Mucosa of descending colon (tissue), 3 donors: ENCODE results near the gene TBX15. TPM values are rescaled to one million over a fixed set of nuclear protein-coding genes. Genes with fewer than 3 reads are reported as not detected.

ENCODE experiments used
- ATAC-seq: fragments of 200-7000 bp; cut with Tn5 transposase; one replicate; pipeline ENCODE4 v1.9.1; 2020; ENCODE audit warnings: mild to moderate bottlenecking, moderate library complexity
- DNase-seq, 3 donors: peaks; one replicate each; pipeline ENCODE4 v3.0.0-alpha.2; 2020
- H3K36me3 ChIP-seq: fragments of 200-600 bp; one replicate; pipeline ENCODE4 v1.8.0; 2021; ENCODE audit warnings: low read depth, mild to moderate bottlenecking
- H3K4me1 ChIP-seq: fragments of 200-600 bp; one replicate; pipeline ENCODE4 v1.8.0; 2021; ENCODE audit warnings: low read depth, mild to moderate bottlenecking
- H3K4me3 ChIP-seq: fragments of 200-600 bp; one replicate; pipeline ENCODE4 v1.8.0; 2021; ENCODE audit warnings: mild to moderate bottlenecking
- H3K9me3 ChIP-seq: fragments of 200-600 bp; one replicate; pipeline ENCODE4 v1.8.0; 2021; ENCODE audit warnings: mild to moderate bottlenecking
- CTCF ChIP-seq: fragments of 200-600 bp; IDR thresholded peaks from one replicate; pipeline ENCODE4 v1.8.0; 2022; ENCODE audit warnings: antibody characterized with exemption, mild to moderate bottlenecking
- intact Hi-C, 2 donors: fragments of 100-400 bp; cut with DNase I in 1 of 2; cut with micrococcal nuclease in 1 of 2; formaldehyde crosslinking; loops; one replicate each; pipeline versions ENCODE4 v1.11.0 to v1.11.1; 2022; cut with DNase I, micrococcal nuclease
- long read RNA-seq, 2 donors: library from polyadenylated mRNA; unstranded; transcript quantifications; one replicate each; pipeline ENCODE4 v2.0.0, GENCODE V29; 2019 to 2021
- total RNA-seq, 3 donors: library from RNA; stranded (reverse); fragmentation: NEBNext Ultra II Directional in 2 of 3; extraction: Animal tissue kit (Norgen Biotek cat#: 25700) in 2 of 3; gene quantifications; one replicate each; pipeline versions ENCODE4 v1.2.1 to v1.2.4, GENCODE V29; 2021 to 2023
- donor health status: DM: no; HTN: no; CAD: no; lungs with moderate emphysema.
- donor health status: DM: no; HTN: no; CAD: no.
- donor health status: DM: no; HTN: yes; CAD: no.

The TBX15 gene
- not detected for total RNA-seq
- long read RNA-seq, donor 1: 0 reads
- long read RNA-seq, donor 2: 0 reads

GRCh38 chr1:118988186-118989005 lies at the start of gene TBX15:
TBX15 (minus strand) TSS chr1:118988343; CDS start chr1:118987795, 548 bp downstream.
- H3K9me3 ChIP-seq: no peaks in the 10 kb centered on the region
- no peaks in the 10 kb centered on the region for H3K36me3 ChIP-seq
- no peak for TF ChIP-seq CTCF
- intact Hi-C loops: no loop called here
- DNase-seq (no peak), ATAC-seq (no peak)
- peaks cover 22% of the 10 kb centered on the region for H3K4me1 ChIP-seq
- H3K4me3 ChIP-seq: no peak within 1 kb of the TSS

GRCh38 chr1:119034359-119034758 lies 46.2 kb upstream of the TBX15 start:
- intact Hi-C loops: no loop called here
- H3K36me3 ChIP-seq: no peaks in the 10 kb centered on the region
- ATAC-seq (no peak), DNase-seq (no peak)
- no peak for TF ChIP-seq CTCF
- H3K4me3 ChIP-seq: no peak overlapping the region
- H3K4me1 ChIP-seq: no peaks in the 10 kb centered on the region
- no peaks in the 10 kb centered on the region for H3K9me3 ChIP-seq

GRCh38 chr1:119032986-119033385 lies 44.8 kb upstream of the TBX15 start:
- Histone ChIP-seq H3K4me3 (no peak overlapping the region), H3K9me3 (no peaks in the 10 kb centered on the region), H3K36me3 (no peaks in the 10 kb centered on the region), H3K4me1 (no peaks in the 10 kb centered on the region)
- DNase-seq: no peak
- ATAC-seq: no peak
- intact Hi-C loops: no loop called here
- no peak for TF ChIP-seq CTCF

- ATAC-seq: peak; percentile 77
- intact Hi-C loops: no loop called here
- Histone ChIP-seq H3K4me1 (no peaks in the 10 kb centered on the region), H3K9me3 (no peaks in the 10 kb centered on the region), H3K4me3 (no peak overlapping the region), H3K36me3 (no peaks in the 10 kb centered on the region)
- no peak for TF ChIP-seq CTCF
- DNase-seq: no peak
Observed at GRCh38 chr1:119027759-119028158, 39.6 kb upstream of the TBX15 start.

GRCh38 chr1:119026956-119027355 lies 38.8 kb upstream of the TBX15 start:
- Histone ChIP-seq H3K4me1 (no peaks in the 10 kb centered on the region), H3K9me3 (no peaks in the 10 kb centered on the region), H3K36me3 (no peaks in the 10 kb centered on the region), H3K4me3 (no peak overlapping the region)
- DNase-seq: no peak
- TF ChIP-seq CTCF: no peak
- ATAC-seq: no peak
- intact Hi-C loops: no loop called here
